Esophagus (tissue), 2 donors: Measurements from ENCODE around the gene SLC27A4. TPM values are rescaled to one million over a fixed set of nuclear protein-coding genes. Genes with fewer than 3 reads are reported as not detected.

ENCODE experiments used
- H3K27ac ChIP-seq, 2 donors: one replicate each; pipeline ENCODE4 v1.5.1; 2013; ENCODE audit warnings: low read depth in 2 of 2, mild to moderate bottlenecking in 2 of 2, inconsistent platforms in 1 of 2, low read length in 1 of 2, moderate library complexity in 1 of 2
- H3K27me3 ChIP-seq, 2 donors: one replicate each; pipeline ENCODE4 v1.6.1; 2013; ENCODE audit warnings: low read length in 2 of 2, control low read depth in 1 of 2, mild to moderate bottlenecking in 1 of 2; ENCODE audit not compliant: insufficient read depth in 2 of 2, control insufficient read depth in 1 of 2
- H3K36me3 ChIP-seq, 2 donors: one replicate each; pipeline ENCODE4 v1.6.1; 2013; ENCODE audit warnings: low read length in 1 of 2; ENCODE audit not compliant: control insufficient read depth in 2 of 2, insufficient read depth in 2 of 2
- H3K4me1 ChIP-seq, 2 donors: one replicate each; pipeline ENCODE4 v1.6.1; 2013; ENCODE audit warnings: low read length in 1 of 2; ENCODE audit not compliant: control insufficient read depth in 2 of 2, insufficient read depth in 2 of 2
- H3K4me3 ChIP-seq, 2 donors: one replicate each; pipeline ENCODE4 v1.5.1; 2013; ENCODE audit warnings: low read length in 2 of 2, mild to moderate bottlenecking in 2 of 2, low read depth in 1 of 2, moderate library complexity in 1 of 2
- H3K9me3 ChIP-seq, 2 donors: one replicate each; pipeline ENCODE4 v1.6.1; 2013; ENCODE audit warnings: mild to moderate bottlenecking in 2 of 2, low read depth in 1 of 2, low read length in 1 of 2, moderate library complexity in 1 of 2; ENCODE audit not compliant: control insufficient read depth in 2 of 2, insufficient read depth in 1 of 2
- WGBS, 2 donors: extraction: QIAGEN DNeasy Blood & Tissue Kit; methylation state at CpG; one replicate each; pipeline ENCODE4 v1.1.7; 2013; 5-methylcytosine and 5-hydroxymethylcytosine counted together
- polyA plus RNA-seq, 2 donors: library from polyadenylated mRNA; stranded (reverse); fragments of 200-250 nt; gene quantifications; one replicate each; pipeline ENCODE4 v1.2.3, GENCODE V29; 2013
- donor health status: healthy with polysubstance abuse.
- donor health status: Bipolar disorder and iron deficiency.

The SLC27A4 gene
- polyA plus RNA-seq, 2 donors: 65.2 to 69.2 TPM

DNA sequence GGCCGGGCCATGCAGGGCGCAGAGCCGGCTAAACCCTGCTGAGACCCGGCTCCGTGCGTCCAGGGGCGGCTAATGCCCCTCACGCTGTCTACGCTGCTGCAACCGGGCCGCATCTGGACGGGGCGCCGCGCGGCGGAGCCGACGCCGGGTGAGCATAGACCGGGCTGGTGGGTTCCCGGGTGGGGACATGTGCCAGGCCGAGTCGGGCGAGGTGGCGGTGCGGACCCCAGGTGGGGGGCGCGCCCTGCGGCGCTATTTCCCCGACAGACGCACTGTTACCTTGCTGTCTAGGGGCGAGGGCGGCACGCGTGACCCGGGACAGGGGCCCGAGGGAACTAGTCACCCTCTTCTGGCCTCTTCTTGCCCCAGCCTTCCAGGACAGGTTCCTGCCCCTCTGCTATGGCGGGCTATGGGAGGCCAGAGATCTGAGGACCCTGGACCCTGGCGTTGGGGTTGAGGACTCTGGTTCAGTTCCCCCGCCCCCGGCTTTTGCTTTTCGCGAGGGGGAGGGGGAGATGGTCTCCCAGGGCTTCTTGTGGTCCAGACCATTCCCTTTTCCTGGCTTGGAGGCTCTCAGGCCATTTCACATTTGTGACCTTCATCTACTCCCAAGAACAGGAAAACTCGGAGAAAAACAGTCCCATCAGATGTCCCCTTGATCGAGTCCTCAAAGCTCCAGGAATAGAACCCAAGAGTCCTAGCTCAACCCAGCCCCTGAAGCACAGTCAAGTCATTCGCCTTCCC lies 536 bp downstream of the SLC27A4 start:
- Histone ChIP-seq H3K27me3 (no peaks in the 10 kb centered on the region), H3K9me3 (no peaks in the 10 kb centered on the region), H3K27ac (peak overlapping the region; percentile 97 to 98), H3K36me3 (peaks cover 7 to 27% of the 10 kb centered on the region in 2 donors), H3K4me3 (peak overlapping the region; percentile 82 to 88), H3K4me1 (no peaks in the 10 kb centered on the region)
- 1% methylated on average over 36 to 48 of the region's 48 CpGs for whole genome bisulfite sequencing, 2 donors

DNA sequence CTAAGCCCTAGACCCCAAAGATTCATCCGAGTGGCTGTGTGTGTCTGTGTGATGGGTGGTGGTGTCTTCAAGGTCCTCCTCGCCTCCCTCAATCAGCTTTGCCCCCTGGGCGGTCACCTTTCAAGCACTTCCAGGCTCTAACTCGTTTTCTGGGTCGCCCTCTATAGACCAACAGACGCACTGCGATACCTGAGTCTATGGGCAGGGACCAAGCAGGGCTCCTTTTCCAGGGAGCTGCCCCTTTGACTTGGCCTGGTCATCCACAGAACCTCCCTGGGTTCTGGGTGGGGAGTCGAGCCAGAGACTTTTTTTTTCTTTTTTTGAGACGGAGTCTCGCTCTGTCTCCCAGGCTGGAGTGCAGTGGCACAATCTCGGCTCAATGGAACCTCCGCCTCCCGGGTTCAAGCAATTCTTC lies 1.1 kb downstream of the SLC27A4 start:
- H3K4me1 ChIP-seq: no peaks in the 10 kb centered on the region
- peaks cover 7 to 29% of the 10 kb centered on the region in 2 donors for H3K36me3 ChIP-seq
- peak overlapping the region; percentile 82 to 88 for H3K4me3 ChIP-seq
- no peaks in the 10 kb centered on the region for H3K27me3 ChIP-seq
- H3K9me3 ChIP-seq: no peaks in the 10 kb centered on the region
- peak overlapping the region; percentile 97 to 98 for H3K27ac ChIP-seq
- 30 to 32% methylated on average over 13 of the region's 13 CpGs for WGBS, 2 donors

DNA sequence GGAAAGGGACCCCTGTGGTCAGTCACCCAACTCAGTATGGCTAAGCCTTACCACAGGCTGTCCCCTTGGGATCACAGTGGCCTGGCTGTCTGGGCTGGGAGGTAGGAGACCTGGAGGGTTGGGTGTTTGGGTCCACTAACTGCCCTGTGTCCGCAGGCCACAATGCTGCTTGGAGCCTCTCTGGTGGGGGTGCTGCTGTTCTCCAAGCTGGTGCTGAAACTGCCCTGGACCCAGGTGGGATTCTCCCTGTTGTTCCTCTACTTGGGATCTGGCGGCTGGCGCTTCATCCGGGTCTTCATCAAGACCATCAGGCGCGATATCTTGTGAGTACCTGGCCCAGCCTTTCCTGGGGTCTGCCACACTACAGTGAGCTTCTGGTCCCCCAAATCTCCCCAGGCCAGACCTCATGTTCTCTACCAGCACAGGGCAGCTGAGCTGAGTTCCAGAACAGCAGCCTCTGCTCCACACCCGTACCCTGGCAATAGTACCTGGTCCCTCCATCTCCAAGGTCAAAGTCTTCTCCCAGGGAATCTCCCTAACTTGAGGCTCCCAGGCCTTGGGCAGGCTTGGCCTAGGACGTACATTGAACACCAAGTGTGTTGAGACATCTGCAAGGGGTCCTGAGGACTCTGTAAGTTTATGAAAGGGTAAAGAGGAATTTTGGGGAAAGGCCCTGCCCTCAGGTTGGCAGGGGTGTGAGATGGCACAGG lies 2.8 kb downstream of the SLC27A4 start:
- no peak overlapping the region for H3K4me3 ChIP-seq
- H3K9me3 ChIP-seq: no peaks in the 10 kb centered on the region
- H3K36me3 ChIP-seq: peaks cover 11 to 39% of the 10 kb centered on the region in 2 donors
- no peaks in the 10 kb centered on the region for H3K27me3 ChIP-seq
- H3K27ac ChIP-seq: no peak overlapping the region
- WGBS, 2 donors: 94 to 96% methylated on average over 8 of the region's 8 CpGs
- no peaks in the 10 kb centered on the region for H3K4me1 ChIP-seq

DNA sequence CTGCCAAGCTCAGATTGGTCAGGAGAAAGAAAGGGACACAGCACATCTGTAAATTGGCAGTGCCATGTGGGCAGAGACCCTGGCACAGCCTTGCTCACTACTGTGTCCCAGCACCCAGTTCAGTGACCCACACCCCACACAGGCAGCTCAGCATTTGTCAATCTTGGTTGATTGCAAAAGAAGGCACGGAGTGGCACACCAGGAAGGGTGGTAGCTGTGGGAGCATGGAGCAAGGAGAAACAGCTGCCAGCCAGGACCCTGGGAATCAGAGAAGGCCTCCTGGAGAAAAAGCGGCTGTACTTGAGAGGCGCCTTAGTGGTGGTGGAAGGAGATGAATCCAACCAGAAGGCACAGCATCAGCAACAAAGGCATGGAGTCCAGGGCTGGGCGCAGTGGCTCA lies 3.5 kb downstream of the SLC27A4 start:
- Histone ChIP-seq H3K27ac (no peak overlapping the region), H3K36me3 (peaks cover 16 to 46% of the 10 kb centered on the region in 2 donors), H3K4me3 (no peak overlapping the region), H3K9me3 (no peaks in the 10 kb centered on the region), H3K4me1 (no peaks in the 10 kb centered on the region), H3K27me3 (no peaks in the 10 kb centered on the region)
- WGBS, 2 donors: 92 to 97% methylated on average over 4 of the region's 4 CpGs

DNA sequence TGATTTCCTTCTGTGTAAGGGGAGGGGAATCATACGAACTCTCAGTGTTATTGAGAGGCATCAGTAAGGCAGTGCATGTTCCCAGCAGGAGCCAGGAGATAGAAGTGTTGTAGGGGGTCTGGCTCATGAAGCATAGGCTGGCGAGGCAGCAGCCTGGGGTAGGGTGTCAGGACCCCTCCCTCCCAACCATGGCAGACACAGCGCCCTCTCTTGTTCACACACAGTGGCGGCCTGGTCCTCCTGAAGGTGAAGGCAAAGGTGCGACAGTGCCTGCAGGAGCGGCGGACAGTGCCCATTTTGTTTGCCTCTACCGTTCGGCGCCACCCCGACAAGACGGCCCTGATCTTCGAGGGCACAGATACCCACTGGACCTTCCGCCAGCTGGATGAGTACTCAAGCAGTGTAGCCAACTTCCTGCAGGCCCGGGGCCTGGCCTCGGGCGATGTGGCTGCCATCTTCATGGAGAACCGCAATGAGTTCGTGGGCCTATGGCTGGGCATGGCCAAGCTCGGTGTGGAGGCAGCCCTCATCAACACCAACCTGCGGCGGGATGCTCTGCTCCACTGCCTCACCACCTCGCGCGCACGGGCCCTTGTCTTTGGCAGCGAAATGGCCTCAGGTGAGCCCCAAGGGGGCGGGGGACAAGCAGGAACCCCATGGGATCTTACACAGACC lies 4.7 kb downstream of the SLC27A4 start:
- Histone ChIP-seq H3K4me3 (no peak overlapping the region), H3K27ac (no peak overlapping the region), H3K9me3 (no peaks in the 10 kb centered on the region), H3K27me3 (no peaks in the 10 kb centered on the region), H3K36me3 (peaks cover 23 to 57% of the 10 kb centered on the region in 2 donors), H3K4me1 (no peaks in the 10 kb centered on the region)
- WGBS, 2 donors: 92 to 95% methylated on average over 28 of the region's 28 CpGs

DNA sequence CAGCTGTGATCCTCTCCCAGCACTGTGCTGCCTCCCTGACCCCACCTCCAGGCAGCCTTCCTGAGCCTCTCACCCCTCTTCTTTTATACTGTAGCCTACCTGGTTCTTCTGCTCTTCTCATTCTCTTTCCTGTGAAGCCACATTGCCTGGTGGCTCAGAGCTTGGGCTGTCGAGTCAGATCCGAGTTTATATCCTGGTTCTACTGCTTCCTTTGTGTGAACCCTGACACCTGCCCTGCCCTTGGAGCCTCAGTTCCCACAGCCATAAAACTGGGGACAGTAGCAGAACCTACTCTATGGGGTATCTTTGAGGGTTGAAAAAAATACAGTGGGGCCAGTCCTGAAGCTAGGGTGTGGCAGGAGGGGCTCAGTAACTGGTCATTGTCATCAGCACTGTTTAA lies 8.8 kb downstream of the SLC27A4 start:
- H3K4me1 ChIP-seq: no peaks in the 10 kb centered on the region
- WGBS, 2 donors: 76 to 79% methylated on average over 2 of the region's 2 CpGs
- H3K27ac ChIP-seq: no peak overlapping the region
- peaks cover 16 to 60% of the 10 kb centered on the region in 2 donors for H3K36me3 ChIP-seq
- no peak overlapping the region for H3K4me3 ChIP-seq
- H3K27me3 ChIP-seq: no peaks in the 10 kb centered on the region
- no peaks in the 10 kb centered on the region for H3K9me3 ChIP-seq

DNA sequence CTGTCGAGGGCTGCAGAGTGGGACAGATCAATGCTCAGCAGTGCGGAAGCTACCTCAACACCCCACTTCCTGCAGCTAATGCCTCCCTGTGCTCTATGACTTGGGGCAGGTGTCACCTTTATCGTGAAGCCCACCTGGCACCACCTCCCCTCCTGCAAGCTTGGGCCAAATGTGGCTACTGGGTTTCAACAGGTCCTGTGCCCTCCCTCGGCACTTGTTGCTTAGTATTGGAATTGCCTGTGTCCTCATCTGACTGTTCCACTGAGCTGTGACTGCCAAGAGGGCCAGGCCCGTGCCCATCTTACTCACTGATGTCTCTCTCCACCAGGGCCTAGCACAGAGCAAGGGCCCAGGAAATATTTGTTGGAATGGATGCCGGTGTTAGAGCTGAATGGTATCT lies 9.4 kb downstream of the SLC27A4 start:
- WGBS, 2 donors: 93 to 95% methylated on average over 6 of the region's 6 CpGs
- peaks cover 16 to 56% of the 10 kb centered on the region in 2 donors for H3K36me3 ChIP-seq

DNA sequence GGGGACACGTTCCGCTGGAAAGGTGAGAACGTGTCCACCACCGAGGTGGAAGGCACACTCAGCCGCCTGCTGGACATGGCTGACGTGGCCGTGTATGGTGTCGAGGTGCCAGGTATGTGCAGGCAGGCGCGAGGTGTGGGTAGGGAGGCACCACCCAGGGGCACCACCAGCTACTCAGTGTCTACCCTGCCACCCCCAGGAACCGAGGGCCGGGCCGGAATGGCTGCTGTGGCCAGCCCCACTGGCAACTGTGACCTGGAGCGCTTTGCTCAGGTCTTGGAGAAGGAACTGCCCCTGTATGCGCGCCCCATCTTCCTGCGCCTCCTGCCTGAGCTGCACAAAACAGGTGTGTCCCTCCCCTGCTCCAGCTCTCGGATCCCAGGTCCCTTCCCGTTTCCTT lies 15.1 kb downstream of the SLC27A4 start:
- no peaks in the 10 kb centered on the region for H3K9me3 ChIP-seq
- no peak overlapping the region for H3K4me3 ChIP-seq
- H3K27me3 ChIP-seq: no peaks in the 10 kb centered on the region
- H3K36me3 ChIP-seq: peaks cover 7 to 36% of the 10 kb centered on the region in 2 donors
- WGBS, 2 donors: 95 to 96% methylated on average over 17 to 19 of the region's 19 CpGs
- no peak overlapping the region for H3K27ac ChIP-seq
- no peaks in the 10 kb centered on the region for H3K4me1 ChIP-seq

More for the DNA sequence above, 9.4 kb downstream of the SLC27A4 start:
- Histone ChIP-seq H3K4me3 (no peak overlapping the region), H3K4me1 (no peaks in the 10 kb centered on the region), H3K27ac (no peak overlapping the region), H3K9me3 (no peaks in the 10 kb centered on the region), H3K27me3 (no peaks in the 10 kb centered on the region)

DNA sequence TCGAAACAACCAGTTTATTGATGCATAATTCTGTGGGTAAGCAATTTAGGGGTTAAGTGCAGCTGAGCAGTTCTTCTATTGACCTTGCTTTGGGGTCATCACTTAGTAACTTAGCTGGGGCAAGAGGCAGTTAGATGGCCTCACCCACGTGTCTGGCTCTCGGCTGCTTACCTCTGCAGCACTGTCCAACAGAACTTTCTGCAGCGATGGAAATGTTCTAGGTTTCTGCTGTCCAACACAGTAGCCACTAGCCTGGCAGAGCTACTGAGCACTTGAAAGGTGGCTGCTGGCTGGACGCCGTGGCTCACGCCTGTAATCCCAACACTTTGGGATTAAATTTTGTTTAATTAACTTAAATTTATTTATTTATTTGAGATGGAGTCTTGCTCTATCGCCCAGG lies 17.8 kb downstream of the SLC27A4 start:
- Histone ChIP-seq H3K27ac (no peak overlapping the region), H3K4me1 (peaks cover 3 to 9% of the 10 kb centered on the region in 2 donors), H3K36me3 (peaks cover 7 to 28% of the 10 kb centered on the region in 2 donors), H3K9me3 (no peaks in the 10 kb centered on the region), H3K4me3 (no peak overlapping the region), H3K27me3 (no peaks in the 10 kb centered on the region)
- WGBS, 2 donors: 80 to 84% methylated on average over 8 of the region's 8 CpGs
